ENCODE data around the gene MTCH2.

DNA sequence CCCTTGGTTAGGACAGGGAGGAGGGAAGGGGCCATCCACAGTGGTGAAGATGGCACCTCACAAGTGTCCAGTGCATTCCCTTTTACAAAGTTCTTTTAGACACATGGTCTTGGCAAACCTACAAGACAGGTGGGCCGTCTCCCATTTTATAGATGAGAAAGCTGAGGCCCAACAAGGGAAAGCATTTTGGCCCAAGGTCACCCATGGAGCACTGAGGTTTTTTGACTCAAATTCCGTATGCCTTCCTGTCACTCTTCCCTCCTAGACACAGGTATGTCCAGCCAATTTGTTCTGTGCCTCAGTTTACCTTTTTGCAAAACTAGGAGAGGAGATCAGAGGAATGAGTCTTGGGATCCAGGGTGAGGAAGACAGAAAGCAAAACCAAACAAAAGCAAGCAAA, 49.4 kb downstream of the MTCH2 start:
- no peak for TF ChIP-seq GATA2 (IDR thresholded peaks at IDR 0.05; ENCODE audit: low read depth, low read length)
- TF ChIP-seq GATA3 (IDR thresholded peaks at IDR 0.05; ENCODE audit: low read depth, low read length): no peak

Measured in SH-SY5Y (cell line).